Cortex of kidney (tissue), 1 donor: ENCODE data around the gene GHR.
"Not testable (repeated sequence)": the region's sequence is repeated elsewhere in the genome, so short reads cannot be mapped to it uniquely, and the experiment has no call there.

Experiments
- DNase-seq: peaks from one replicate; lab custom pipeline; 2025; lab: John Stamatoyannopoulos, UW

GHR gene

DNA sequence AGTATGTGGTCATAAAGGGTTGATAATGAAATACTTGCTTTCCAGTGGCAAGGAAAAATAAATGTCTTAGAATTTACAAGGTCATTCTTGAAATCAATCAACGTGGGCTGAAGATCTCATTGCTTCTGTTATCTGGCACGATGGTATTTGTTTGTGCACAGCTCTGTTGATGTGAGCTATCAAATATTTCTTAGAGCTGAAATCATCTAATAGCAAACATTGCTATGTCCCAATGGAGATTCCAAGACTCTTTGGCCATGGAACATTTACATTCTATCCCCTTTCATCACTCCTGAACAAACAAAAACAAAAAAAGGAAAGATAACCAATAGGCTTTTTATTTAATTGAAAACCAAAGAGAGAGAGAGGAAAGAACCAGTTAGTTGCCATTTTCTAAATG, 221.9 kb downstream of the GHR start:
- no peak for DNase-seq

DNA sequence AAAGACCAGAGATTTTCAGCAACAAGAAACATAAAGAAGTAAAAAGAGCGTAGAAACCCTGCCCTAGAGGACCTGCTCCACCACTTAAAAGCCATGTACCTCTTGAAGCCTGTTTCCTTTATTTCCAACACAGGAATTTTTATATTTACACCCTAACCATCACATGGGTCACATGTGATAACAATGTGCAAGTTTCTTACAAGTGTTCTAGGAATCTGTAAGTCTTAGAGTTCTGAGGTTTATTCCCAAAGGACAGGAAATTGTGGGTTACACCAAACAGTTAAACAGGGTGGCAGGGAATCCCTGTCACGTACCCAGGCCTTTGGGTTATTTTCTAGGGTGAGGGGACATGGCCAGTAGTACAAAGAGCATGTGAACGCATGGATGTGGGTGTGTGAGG, 224.8 kb downstream of the GHR start:
- no peak for DNase-seq

- DNase-seq = no peak
Observed at GRCh38 chr5:42648915-42649314, 225.7 kb downstream of the GHR start.

DNA sequence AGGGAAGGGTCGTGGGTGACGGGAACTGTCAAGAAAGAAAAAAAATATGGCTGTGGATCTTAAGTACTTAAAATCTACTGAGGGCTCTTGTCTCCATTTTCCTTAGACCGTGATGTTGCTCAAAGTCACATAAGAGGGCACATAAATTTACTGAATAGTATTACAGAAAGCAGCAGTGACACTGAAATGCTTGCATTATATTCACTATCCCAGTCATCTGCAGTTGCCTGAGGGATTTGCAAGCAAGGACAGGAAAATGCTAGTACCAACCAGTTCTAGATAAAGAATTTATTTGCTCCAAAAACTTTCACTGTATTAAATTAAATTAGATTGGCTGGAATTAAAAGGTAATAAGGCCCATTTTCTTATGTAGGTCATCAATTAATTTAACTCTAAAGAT, 226.8 kb downstream of the GHR start:
- no peak for DNase-seq

- no peak for DNase-seq
Observed at GRCh38 chr5:42653705-42654104, 230.5 kb downstream of the GHR start.

GRCh38 chr5:42654645-42655044, 231.4 kb downstream of the GHR start:
- DNase-seq = no peak

DNA sequence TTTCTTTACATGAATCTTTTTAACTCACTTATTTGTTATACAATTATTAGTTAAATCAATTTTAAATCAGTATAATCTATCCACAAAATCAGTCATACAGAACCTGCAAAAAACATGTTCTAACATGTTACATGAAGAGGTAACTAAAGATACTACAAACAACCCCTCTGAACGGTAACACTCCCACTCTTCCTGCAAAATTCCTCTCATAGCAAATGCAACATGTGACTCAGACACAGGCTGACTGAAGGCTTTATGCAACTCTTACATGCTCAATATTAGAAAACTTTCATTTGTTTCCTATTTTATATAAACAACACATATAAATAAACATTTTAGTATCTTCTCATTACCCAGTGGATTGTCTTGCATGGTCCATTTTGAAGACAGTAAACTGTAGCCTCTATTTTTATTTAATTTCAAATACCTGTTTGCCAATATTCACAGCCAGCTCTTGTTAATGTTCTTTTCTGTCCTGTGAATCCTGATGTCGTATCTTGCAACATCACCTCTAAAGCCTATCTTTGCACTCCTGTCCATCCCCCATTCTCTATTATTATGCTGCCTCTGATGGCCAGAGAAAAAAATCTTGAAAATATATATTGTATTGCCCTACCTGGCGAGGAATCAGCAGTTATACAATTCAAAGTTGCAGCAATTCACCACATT, 232.9 kb downstream of the GHR start:
- no peak for DNase-seq

DNA sequence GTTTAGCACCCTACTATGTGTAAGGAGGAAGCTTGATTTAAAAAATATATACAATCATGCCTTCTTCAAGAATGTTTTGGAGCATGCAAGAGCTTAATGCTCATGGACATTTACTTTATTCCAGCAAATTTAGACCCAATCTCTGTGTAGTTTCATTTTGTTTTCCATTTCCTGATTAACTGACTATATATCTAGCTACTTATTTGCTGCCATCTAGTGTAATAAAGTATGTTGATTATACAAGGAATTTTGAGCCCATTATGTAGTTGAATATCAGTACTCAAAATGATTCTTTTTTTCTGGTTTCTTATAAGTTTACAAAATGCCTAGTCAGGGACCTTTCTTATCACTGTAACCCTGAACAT, 233.4 kb downstream of the GHR start:
- DNase-seq = no peak

- not testable (repeated sequence) for DNase-seq
Observed at GRCh38 chr5:42659869-42660268, 236.6 kb downstream of the GHR start.

DNA sequence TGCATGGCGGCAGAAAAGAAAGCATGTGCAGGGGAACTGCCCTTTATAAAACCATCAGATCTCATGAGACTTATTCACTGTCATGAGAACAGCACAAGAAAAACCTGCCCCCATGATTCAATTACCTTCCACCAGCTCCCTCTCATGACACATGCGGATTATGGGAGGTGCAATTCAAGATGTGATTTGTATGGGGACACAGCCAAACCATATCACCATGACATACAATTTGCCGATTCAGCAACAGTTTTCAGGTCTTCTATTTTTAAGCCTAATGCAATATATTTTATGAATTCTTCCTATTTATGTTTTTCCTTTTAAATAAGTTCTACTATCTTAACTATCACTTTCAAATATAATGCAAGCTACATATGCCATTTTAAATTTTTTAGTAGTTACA, 242.6 kb downstream of the GHR start:
- DNase-seq = no peak

DNA sequence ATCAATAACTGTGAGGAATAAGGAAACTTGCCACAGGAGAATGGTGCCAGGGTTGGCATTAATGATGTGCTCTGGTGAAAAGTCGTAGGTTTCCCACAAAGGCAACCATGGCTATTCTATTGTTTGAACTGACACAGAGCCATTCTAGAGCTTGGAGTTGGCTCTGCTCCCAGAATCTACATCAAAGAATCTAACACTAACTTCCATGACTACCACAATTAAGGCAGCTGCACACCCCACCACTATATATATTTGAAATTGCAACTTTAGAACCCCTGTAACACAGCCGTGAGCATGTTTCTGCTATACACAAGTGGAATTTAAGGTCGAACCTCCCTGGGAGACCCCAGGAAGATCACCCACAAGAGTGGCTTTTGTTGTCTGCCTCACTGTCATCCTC, 243.6 kb downstream of the GHR start:
- no peak for DNase-seq

DNA sequence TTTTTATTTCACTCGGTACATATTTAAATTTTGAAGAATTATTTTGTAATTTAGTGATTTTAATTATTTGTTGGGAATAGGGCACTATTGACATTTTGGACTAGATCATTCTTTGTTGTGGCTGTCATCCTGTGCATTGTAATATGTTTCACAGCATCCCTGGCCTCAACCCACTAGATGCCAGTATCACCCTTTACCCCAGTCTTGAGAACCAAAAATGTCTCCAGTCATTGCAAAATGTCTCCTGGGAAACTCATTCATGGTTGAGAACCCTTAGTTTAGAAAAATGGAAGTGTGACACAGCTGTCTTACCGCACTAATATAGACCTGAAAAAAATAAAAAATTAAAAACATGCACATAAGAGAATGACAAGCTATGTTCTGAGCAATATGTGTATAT, 245.0 kb downstream of the GHR start:
- DNase-seq = no peak

GRCh38 chr5:42672925-42673324, 249.7 kb downstream of the GHR start:
- no peak for DNase-seq

DNA sequence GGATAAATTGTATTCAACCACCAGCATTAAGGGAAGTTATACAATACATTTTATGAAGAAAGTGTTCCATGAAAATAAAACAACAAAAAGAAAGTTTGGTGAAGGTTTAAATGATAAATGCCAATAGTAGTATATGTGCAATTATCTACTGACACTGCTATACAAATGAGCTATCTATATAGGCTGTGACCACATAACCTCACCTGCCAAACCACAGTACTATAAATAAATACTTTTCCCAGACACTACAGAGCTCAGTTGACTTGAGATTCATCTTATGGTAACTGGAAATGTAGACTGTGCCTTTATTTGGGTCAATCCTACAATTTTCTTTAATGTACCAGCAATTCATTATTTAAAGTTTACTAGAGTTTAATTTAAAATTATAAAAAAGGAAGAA, 252.4 kb downstream of the GHR start:
- DNase-seq = no peak

GRCh38 chr5:42676362-42676761, 253.1 kb downstream of the GHR start:
- DNase-seq = no peak

DNA sequence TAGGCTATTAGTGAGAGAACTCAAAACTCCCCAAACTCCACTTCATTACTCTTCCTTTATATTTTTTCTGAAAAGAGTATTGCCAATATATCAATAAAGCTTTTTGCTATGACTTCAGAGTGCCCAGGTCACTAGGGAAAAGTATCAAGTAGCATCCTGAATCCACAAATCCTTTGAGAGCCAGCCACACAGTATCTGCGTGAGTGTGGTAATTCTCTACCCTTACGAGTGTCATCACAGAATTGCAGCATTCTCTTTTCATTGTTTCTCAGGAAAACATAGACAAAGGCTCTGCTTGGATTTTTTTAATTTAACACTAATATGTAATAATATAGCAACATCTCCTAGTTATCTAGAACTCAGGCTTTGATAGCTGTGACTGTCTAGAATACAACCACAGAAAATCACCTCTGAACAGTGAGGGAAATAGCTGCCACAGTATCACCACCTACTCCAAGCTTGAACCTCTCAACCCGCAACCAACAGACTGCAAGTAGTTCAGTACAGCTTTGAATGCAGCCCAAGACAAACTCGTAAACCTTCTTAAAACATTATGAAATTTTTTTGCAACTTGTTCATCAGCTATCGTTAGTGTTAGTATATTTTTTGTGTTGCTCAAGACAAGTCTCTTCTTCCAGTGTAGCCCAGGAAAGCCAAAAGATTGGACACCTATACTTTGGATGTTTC, 254.1 kb downstream of the GHR start:
- no peak for DNase-seq

DNA sequence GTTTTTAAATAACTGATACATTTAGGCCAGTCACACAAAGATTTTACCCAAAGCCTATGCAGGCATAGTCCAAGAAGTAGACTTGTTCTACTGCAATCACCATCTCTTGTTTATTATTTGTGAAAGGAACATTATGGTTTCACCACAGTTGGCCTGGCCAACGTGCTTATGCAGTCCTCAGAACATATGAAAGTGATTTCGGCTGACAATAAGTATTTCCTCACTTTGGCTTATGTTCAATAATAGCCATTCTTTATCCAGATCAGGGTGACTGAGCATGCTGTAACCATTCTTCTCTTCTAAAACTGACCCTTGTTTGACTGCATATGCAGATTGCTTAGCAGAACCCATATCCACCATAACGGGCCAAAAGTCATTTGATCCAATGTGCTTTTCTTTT, 256.8 kb downstream of the GHR start:
- no peak for DNase-seq

- DNase-seq = not testable (repeated sequence)
Observed at GRCh38 chr5:42685078-42685477, 261.8 kb downstream of the GHR start.

GRCh38 chr5:42689391-42689790, 266.2 kb downstream of the GHR start:
- no peak for DNase-seq

- DNase-seq = no peak
Observed at GRCh38 chr5:42691413-42691937, 268.2 kb downstream of the GHR start.

- no peak for DNase-seq
Observed at GRCh38 chr5:42701351-42702059, 278.3 kb downstream of the GHR start.

GRCh38 chr5:42703238-42703637, 280.0 kb downstream of the GHR start:
- DNase-seq = no peak

DNA sequence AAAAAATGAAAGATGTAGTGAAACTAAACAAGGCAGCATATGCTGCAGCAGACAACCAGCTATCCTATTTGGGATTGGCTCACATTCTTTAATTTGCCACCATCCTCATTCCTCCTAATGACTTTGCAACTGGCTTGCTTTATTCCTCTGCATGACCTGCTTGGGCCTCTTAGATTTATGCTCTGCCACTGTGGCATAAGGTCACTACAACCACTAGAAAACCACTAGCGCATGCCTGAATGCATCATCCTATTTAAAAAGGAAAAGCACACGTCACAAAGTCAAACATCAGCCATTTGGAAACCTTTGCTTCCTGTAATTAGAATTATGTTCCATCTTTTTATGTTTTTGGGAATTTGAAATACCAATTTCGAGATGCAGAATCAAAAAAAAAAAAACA, 292.5 kb downstream of the GHR start:
- no peak for DNase-seq
